IPS-NIHi11 (cell line): ENCODE results near the gene FARSA.
"Not testable (repeated sequence)": the region's sequence is repeated elsewhere in the genome, so short reads cannot be mapped to it uniquely, and the experiment has no call there.

Experiments
- DNase-seq: peaks from one replicate; pipeline ENCODE4 v3.0.0; 2012; ENCODE audit warnings: mixed read lengths, low spot score

The FARSA gene

GRCh38 chr19:12933287-12934072 is at the start of gene FARSA:
TSS of gene FARSA (minus strand) at chr19:12933711. CDS start at chr19:12933696, 15 bp downstream.
- DNase-seq, result peak; percentile 90

- DNase-seq, result no peak
Observed at GRCh38 chr19:12983091-12983490, 49.6 kb upstream of the FARSA start.

- DNase-seq, result no peak
Observed at GRCh38 chr19:12982648-12983047, 49.1 kb upstream of the FARSA start.

- DNase-seq, result no peak
Observed at GRCh38 chr19:12979974-12980373, 46.5 kb upstream of the FARSA start.

- DNase-seq, result not testable (repeated sequence)
Observed at GRCh38 chr19:12976109-12976508, 42.6 kb upstream of the FARSA start.

- DNase-seq, result no peak
Observed at GRCh38 chr19:12975221-12975741, 41.8 kb upstream of the FARSA start.

- DNase-seq, result no peak
Observed at GRCh38 chr19:12974301-12975220, 41.0 kb upstream of the FARSA start.

- DNase-seq, result no peak
Observed at GRCh38 chr19:12973236-12973635, 39.7 kb upstream of the FARSA start.

- DNase-seq, result no peak
Observed at GRCh38 chr19:12970070-12970820, 36.7 kb upstream of the FARSA start.

- DNase-seq, result no peak
Observed at GRCh38 chr19:12969292-12969988, 35.9 kb upstream of the FARSA start, which contains the start of gene DAND5. TSS of gene DAND5 (plus strand) at chr19:12969576. CDS start at chr19:12969661, 85 bp downstream.

GRCh38 chr19:12967907-12968306 is 34.4 kb upstream of the FARSA start:
- no peak for DNase-seq

GRCh38 chr19:12965812-12966135 is 32.3 kb upstream of the FARSA start:
- no peak for DNase-seq

- DNase-seq, result peak; percentile 88
Observed at GRCh38 chr19:12965017-12965811, 31.7 kb upstream of the FARSA start.

GRCh38 chr19:12959481-12959880 is 26.0 kb upstream of the FARSA start:
- no peak for DNase-seq

GRCh38 chr19:12957389-12957952 is 24.0 kb upstream of the FARSA start:
- DNase-seq, result not testable (repeated sequence)

- peak; percentile 92 for DNase-seq
Observed at GRCh38 chr19:12956446-12957388, 23.2 kb upstream of the FARSA start, which contains the start of gene GADD45GIP1. TSS of gene GADD45GIP1 (minus strand) at chr19:12957223. CDS start at chr19:12957212, 11 bp downstream.

GRCh38 chr19:12955996-12956395 is 22.5 kb upstream of the FARSA start:
- no peak for DNase-seq

- DNase-seq, result not testable (repeated sequence)
Observed at GRCh38 chr19:12955575-12955974, 22.1 kb upstream of the FARSA start.

- DNase-seq, result no peak
Observed at GRCh38 chr19:12954612-12954962, 21.1 kb upstream of the FARSA start.
